Endothelial cell (in vitro differentiated cells): ENCODE results near the gene NOTCH1. TPM values are rescaled to one million over a fixed set of nuclear protein-coding genes. Genes with fewer than 3 reads are reported as not detected.

ENCODE experiments used
- DNase-seq: peaks from one replicate; pipeline ENCODE4 v3.0.0; 2021; ENCODE audit warnings: low spot score
- H3K27ac Mint-ChIP-seq: one replicate; pipeline ENCODE4 v1.8.0; 2021; ENCODE audit warnings: mixed read lengths, inconsistent platforms; ENCODE audit not compliant: unreplicated experiment
- H3K27me3 Mint-ChIP-seq: one replicate; pipeline ENCODE4 v1.8.0; 2021; ENCODE audit warnings: mild to moderate bottlenecking, moderate library complexity, mixed read lengths, inconsistent platforms; ENCODE audit not compliant: unreplicated experiment
- H3K36me3 Mint-ChIP-seq: one replicate; pipeline ENCODE4 v1.8.0; 2021; ENCODE audit warnings: mild to moderate bottlenecking, low read depth, mixed read lengths, inconsistent platforms; ENCODE audit not compliant: unreplicated experiment
- H3K4me1 Mint-ChIP-seq: one replicate; pipeline ENCODE4 v1.8.0; 2021; ENCODE audit warnings: mild to moderate bottlenecking, mixed read lengths, inconsistent platforms; ENCODE audit not compliant: unreplicated experiment
- H3K4me3 Mint-ChIP-seq: one replicate; pipeline ENCODE4 v1.8.0; 2021; ENCODE audit warnings: mild to moderate bottlenecking, mixed read lengths, inconsistent platforms; ENCODE audit not compliant: unreplicated experiment
- H3K9me3 Mint-ChIP-seq: one replicate; pipeline ENCODE4 v1.8.0; 2021; ENCODE audit warnings: mixed read lengths, inconsistent platforms; ENCODE audit not compliant: unreplicated experiment
- CTCF ChIP-seq: fragments of 200-600 bp; sonication (generic); IDR thresholded peaks from one replicate; pipeline ENCODE4 v1.5.0; 2021; ENCODE audit warnings: antibody characterized with exemption; ENCODE audit not compliant: unreplicated experiment
- total RNA-seq: library from RNA; stranded (reverse); fragmentation: NEBNext Ultra II Directional; extraction: Animal tissue kit (Norgen Biotek cat#: 25700); gene quantifications from one replicate; pipeline ENCODE4 v1.2.1, GENCODE V29; 2021; ENCODE audit not compliant: unreplicated experiment

The NOTCH1 gene
- total RNA-seq, 1 donor from 2014 or later = 312 TPM

- DNase-seq = no peak
- peak overlapping the region; percentile 49 for H3K4me3 Mint-ChIP-seq
- TF ChIP-seq CTCF = no peak
- peaks cover 33% of the 10 kb centered on the region for H3K4me1 Mint-ChIP-seq
- H3K9me3 Mint-ChIP-seq = no peaks in the 10 kb centered on the region
- H3K27me3 Mint-ChIP-seq = peaks cover 12% of the 10 kb centered on the region
- peaks cover 5% of the 10 kb centered on the region for H3K36me3 Mint-ChIP-seq
- no peak overlapping the region for H3K27ac Mint-ChIP-seq
These were observed 45.2 kb upstream of the NOTCH1 start for GRCh38 chr9:136590821-136591752.

DNA sequence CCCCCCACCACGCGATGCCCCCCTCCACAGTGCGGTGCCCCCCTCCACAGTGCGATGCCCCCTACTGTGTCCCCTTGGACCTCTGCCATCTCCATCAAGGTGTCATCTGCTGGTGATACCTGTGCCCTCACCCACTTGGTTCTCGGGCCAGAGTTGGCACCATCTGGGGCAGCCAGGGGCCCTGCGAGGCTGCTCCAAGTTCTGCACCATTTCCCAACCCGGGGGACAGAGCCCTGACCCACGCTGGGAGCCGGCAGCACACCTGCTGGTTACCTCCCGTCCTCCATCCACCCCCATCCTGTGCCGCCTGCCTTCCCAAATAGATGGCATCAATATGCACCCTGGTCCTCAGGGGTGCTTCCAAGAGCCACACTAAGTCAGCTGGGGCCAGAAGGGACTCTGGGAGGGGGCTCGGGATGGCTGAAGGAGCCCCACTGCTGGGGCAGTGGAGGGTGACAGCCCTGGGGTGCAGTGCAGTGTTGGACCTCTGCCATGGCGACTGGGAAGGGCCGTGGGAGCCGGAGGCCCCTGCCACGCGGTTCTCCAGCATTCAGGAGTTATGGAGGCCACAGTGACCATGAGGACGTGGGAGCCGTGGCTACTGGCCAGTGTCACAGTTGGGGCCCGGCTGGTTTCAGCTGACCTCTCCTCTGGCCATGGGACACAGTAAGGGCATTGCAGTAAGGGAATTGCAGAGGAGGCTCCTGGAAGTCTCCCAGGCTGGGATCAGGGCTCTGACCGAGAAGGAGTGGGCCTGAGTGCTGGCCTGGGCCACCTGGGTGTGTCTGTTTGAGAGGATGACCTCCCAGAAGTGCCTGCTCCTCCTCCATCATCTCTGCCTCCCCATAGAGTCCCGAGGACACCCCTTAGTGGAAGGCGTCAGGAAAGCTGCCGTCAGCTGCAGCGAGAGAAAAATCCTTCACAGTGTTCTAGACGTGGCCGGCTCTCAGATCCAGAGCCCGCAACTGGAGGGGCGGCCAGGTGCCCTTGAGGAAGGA, 44.2 kb upstream of the NOTCH1 start:
- DNase-seq = no peak
- Mint-ChIP-seq H3K27me3 (peaks cover 8% of the 10 kb centered on the region), H3K36me3 (peaks cover 5% of the 10 kb centered on the region), H3K4me1 (peaks cover 35% of the 10 kb centered on the region), H3K27ac (no peak overlapping the region), H3K4me3 (no peak overlapping the region), H3K9me3 (no peaks in the 10 kb centered on the region)
- no peak for TF ChIP-seq CTCF

GRCh38 chr9:136588663-136589464, 43.0 kb upstream of the NOTCH1 start:
- Mint-ChIP-seq H3K36me3 (peaks cover 5% of the 10 kb centered on the region), H3K4me1 (peaks cover 36% of the 10 kb centered on the region), H3K4me3 (peak overlapping the region; percentile 47), H3K9me3 (no peaks in the 10 kb centered on the region), H3K27ac (peak overlapping the region; percentile 99), H3K27me3 (peaks cover 7% of the 10 kb centered on the region)
- no peak for TF ChIP-seq CTCF
- DNase-seq = peak; percentile 44

DNA sequence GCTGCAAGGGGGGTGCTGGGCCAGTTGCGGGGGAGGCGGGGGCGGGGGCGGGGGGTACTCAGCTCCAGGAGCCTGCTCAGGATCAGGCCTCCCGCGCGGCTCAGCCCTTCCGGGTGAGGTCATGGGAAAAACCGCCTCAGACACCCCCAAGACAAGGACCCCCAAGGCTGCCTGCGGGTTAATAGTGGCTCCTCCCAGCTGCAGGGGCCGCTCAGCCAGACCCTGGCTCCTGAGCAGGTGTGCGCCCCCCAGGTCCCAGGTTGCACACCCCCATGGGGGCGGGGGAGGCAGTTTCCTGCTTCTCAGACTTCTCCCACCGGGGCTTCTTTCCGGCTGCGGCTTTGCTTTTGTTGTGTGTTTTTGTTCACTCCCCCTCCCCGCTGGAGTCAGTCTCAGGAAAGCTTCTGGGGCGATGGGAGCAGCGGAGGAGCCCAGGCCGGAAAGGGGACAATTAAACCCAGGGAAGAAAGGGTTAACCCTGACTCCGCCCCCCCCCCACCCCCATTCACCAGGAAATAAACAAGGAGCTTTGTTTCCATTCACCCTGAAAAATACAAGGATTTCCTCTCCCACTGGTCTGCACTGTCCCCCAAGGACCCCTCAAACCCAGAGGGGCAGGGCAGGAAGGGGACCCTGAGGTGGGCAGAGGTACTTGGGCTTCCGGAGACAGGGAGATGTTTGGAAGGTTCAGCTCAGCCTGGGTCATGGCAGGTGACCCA, 42.3 kb upstream of the NOTCH1 start:
- no peak for TF ChIP-seq CTCF
- Mint-ChIP-seq H3K27ac (peak overlapping the region; percentile 99), H3K27me3 (peaks cover 7% of the 10 kb centered on the region), H3K9me3 (no peaks in the 10 kb centered on the region), H3K36me3 (peaks cover 5% of the 10 kb centered on the region), H3K4me3 (peak overlapping the region; percentile 47), H3K4me1 (peaks cover 32% of the 10 kb centered on the region)
- peak; percentile 82 for DNase-seq
